ENCODE results near the gene CCDC146. TPM values are rescaled to one million over a fixed set of nuclear protein-coding genes. Genes with fewer than 3 reads are reported as not detected.
A peak's percentile ranks its signal among the peaks of the same experiment; 100 is the strongest.
"Not testable (repeated sequence)": the region's sequence is repeated elsewhere in the genome, so short reads cannot be mapped to it uniquely, and the experiment has no call there.

Gene CCDC146, protein sequence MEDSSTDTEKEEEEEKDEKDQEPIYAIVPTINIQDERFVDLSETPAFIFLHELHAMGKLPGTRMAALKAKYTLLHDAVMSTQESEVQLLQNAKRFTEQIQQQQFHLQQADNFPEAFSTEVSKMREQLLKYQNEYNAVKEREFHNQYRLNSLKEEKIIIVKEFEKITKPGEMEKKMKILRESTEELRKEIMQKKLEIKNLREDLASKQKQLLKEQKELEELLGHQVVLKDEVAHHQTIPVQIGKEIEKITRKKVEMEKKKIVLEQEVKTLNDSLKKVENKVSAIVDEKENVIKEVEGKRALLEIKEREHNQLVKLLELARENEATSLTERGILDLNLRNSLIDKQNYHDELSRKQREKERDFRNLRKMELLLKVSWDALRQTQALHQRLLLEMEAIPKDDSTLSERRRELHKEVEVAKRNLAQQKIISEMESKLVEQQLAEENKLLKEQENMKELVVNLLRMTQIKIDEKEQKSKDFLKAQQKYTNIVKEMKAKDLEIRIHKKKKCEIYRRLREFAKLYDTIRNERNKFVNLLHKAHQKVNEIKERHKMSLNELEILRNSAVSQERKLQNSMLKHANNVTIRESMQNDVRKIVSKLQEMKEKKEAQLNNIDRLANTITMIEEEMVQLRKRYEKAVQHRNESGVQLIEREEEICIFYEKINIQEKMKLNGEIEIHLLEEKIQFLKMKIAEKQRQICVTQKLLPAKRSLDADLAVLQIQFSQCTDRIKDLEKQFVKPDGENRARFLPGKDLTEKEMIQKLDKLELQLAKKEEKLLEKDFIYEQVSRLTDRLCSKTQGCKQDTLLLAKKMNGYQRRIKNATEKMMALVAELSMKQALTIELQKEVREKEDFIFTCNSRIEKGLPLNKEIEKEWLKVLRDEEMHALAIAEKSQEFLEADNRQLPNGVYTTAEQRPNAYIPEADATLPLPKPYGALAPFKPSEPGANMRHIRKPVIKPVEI
- 1 to 10 TPM; 2.6 to 7.2 (median 4.0) TPM for total RNA-seq
- long read RNA-seq: 0 reads

DNA sequence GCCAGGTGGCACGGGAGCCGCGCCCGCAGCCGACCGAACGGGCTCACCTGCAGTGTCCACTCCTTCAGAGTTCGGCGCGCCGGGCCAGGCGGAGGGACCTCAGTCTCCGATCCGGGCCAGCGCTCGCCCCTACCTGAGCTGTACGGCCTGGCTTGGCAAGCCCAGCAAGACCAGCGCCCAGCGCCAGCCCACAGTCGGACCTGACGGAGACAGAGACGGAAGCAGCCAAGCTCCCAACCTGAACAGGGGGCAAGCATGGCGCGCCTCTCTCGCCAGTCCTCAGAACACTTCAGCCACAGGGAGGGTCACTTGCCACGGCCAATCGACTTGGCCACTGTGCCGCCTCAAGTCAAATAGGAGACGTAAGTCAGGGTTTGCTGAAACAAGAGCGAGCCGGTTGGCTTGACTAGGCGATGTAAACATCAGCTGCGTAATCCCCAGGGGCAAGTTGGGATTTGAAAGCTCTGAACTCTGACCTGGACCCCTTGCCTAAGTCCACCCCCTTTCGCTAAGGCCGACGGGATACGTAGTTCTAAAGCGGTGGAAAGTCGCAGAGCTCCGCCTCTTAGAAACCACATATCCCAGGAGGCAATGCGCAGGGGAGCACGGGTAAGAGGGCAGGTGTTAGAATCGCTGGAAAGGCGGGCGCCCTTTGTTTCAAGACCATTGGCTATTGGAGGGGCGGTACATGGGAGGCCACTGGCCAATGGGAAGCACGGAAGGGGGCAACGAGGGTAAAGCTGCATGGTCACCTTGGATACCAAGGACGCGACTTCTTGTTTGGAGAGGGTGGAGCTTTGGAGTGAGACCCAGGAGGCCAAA, at the start of gene CCDC146:
CCDC146 (plus strand) TSS at position 756 of the 822 bp plus-strand sequence. CDS start 45,054 bp downstream, outside the sequence.
- ATAC-seq (peak; percentile 97 to 99 (median 98)), DNase-seq (peak; percentile 97 to 100 (median 99))
- H3K36me3 ChIP-seq; H3K9me3 ChIP-seq; H3K4me1 ChIP-seq; H3K27me3 ChIP-seq; intact Hi-C loops (cut with DNase I): not testable (repeated sequence)
- H3K4me3 ChIP-seq: peak within 1 kb of the TSS; percentile 52 to 79 (median 66)
- 0% methylated on average over 14 of the region's 50 CpGs for WGBS (ENCODE audit: insufficient coverage, low coverage, low lambda C conversion rate, missing lambda C conversion rate)
- peak within 1 kb of the TSS; percentile 61 to 89 (median 88) for H3K27ac ChIP-seq

DNA sequence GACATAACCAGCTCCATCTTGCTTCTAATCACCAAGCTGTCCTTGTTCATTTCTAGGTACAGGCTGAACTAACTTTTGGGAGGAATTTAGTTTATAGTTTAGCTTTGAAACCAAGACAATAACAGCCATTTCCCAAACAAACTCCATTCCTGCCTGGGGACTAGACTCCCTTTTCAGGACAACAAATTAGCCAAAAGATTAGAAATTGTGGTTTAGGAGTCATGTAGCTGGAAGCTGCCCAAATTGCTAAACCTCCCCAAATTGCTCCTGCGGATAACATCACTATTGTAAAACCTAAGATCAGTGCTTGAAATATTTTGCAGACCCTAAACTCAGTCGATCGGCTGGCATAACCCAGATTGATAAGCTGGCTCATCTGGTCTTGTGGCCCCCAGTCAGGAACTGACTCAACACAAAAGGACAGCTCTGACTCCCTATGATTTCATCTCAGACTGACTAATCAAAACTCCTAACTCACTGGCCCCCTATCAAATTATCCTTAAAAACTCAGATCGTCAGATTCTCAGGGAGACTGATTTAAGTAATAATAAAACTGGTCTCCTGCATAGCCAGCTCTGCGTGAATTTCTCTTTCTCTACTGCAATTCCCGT, 47.5 kb upstream of the CCDC146 start:
- H3K4me3 ChIP-seq; H3K4me1 ChIP-seq; intact Hi-C loops (cut with DNase I); H3K36me3 ChIP-seq; ATAC-seq; DNase-seq; H3K27me3 ChIP-seq; H3K9me3 ChIP-seq; H3K27ac ChIP-seq: not testable (repeated sequence)
- WGBS (ENCODE audit: insufficient coverage, low coverage, low lambda C conversion rate, missing lambda C conversion rate): no CpG with 5 or more reads among the region's 6 CpGs

DNA sequence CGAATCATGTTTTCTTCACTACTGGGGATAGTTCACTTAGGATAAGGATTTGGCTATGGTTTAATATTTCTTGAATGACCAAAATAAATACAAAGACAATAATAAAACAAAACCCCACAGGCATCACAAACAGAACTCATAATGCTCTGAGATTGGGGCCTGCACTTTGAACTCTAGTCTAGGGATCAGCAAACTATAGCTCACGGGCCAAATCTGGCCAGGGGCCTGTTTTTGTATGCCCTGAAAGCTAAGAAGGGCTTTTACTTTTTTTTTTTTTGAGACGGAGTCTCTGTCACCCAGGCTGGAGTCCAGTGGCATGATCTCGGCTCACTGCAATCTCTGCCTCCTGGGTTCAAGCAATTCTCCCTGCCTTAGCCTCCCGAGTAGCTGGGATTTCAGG, 45.4 kb upstream of the CCDC146 start:
- intact Hi-C loops (cut with DNase I); H3K27ac ChIP-seq; H3K4me3 ChIP-seq; H3K36me3 ChIP-seq; H3K4me1 ChIP-seq; H3K27me3 ChIP-seq; H3K9me3 ChIP-seq: not testable (repeated sequence)
- WGBS (ENCODE audit: insufficient coverage, low coverage, low lambda C conversion rate, missing lambda C conversion rate): 39% methylated on average over 5 of the region's 5 CpGs
- DNase-seq (peak in 2 of 3 donors; percentile 59 to 66), ATAC-seq (peak; percentile 67 to 97 (median 88))

GRCh38 chr7:77079112-77079511, 43.3 kb upstream of the CCDC146 start:
- H3K27ac ChIP-seq; H3K4me3 ChIP-seq; H3K36me3 ChIP-seq; H3K27me3 ChIP-seq; H3K4me1 ChIP-seq; H3K9me3 ChIP-seq; ATAC-seq; intact Hi-C loops (cut with DNase I); DNase-seq: not testable (repeated sequence)

DNA sequence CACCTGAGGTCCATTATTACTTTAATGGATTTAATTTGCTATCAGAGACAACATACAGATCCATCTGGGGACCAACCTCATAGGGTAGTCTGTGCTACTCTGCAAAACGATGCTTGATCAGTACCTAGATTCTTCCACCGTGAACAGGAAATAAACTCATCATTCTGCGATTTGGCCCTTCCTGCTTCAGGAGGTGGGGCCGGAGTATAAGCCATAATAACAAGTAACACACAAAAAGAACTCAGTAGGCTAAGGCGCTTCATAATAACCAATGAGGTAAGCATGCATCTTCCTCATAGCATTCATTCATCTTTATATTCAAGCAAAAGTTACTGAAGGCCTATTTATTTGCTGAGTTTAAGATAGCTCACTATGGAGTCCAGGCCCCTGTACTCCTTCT, 42.8 kb upstream of the CCDC146 start:
- H3K27ac ChIP-seq, ATAC-seq: not testable (repeated sequence)
- WGBS (ENCODE audit: insufficient coverage, low coverage, low lambda C conversion rate, missing lambda C conversion rate): 77% methylated on average over 4 of the region's 5 CpGs

GRCh38 chr7:77080236-77080635, 42.2 kb upstream of the CCDC146 start:
- H3K36me3 ChIP-seq; H3K27ac ChIP-seq; H3K4me1 ChIP-seq; H3K27me3 ChIP-seq; H3K4me3 ChIP-seq; DNase-seq; intact Hi-C loops (cut with DNase I); H3K9me3 ChIP-seq: not testable (repeated sequence)
- 47% methylated on average over 2 of the region's 2 CpGs for WGBS (ENCODE audit: insufficient coverage, low coverage, low lambda C conversion rate, missing lambda C conversion rate)
- peak; percentile 60 to 81 (median 75) for ATAC-seq

More for the DNA sequence above, 42.8 kb upstream of the CCDC146 start:
- DNase-seq; H3K36me3 ChIP-seq; H3K27me3 ChIP-seq; H3K4me1 ChIP-seq; intact Hi-C loops (cut with DNase I); H3K4me3 ChIP-seq; H3K9me3 ChIP-seq: not testable (repeated sequence)

- DNase-seq; ATAC-seq; H3K36me3 ChIP-seq; H3K27me3 ChIP-seq; H3K9me3 ChIP-seq; H3K27ac ChIP-seq; H3K4me1 ChIP-seq; intact Hi-C loops (cut with DNase I); H3K4me3 ChIP-seq: not testable (repeated sequence)
- WGBS (ENCODE audit: insufficient coverage, low coverage, low lambda C conversion rate, missing lambda C conversion rate): 92% methylated on average over 1 of the region's 1 CpG
These were observed 40.2 kb upstream of the CCDC146 start for GRCh38 chr7:77082192-77082591.

DNA sequence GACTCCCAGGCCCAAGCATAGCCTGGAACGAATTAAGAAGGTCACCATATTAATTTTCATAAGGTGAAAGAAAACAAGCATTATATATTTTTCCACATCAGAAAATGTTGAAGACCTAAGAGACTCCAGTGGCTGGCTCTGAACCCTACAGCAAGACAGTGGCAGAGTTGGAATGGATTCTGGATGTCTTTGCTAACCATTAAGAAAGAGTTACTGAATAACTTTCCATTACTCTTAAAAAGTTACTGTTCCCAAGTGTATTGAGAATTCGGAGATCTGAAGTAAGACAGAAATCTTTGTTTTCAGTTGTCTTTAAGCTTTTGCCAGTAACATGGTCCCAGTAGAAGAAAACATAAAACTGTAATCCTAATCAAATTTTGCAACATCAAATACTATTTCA, 30.1 kb upstream of the CCDC146 start:
- DNase-seq, ATAC-seq: not testable (repeated sequence)

GRCh38 chr7:77100501-77100900, 21.9 kb upstream of the CCDC146 start:
- H3K36me3 ChIP-seq; H3K4me1 ChIP-seq; H3K27me3 ChIP-seq; H3K27ac ChIP-seq; H3K9me3 ChIP-seq; DNase-seq; ATAC-seq; H3K4me3 ChIP-seq; intact Hi-C loops (cut with DNase I): not testable (repeated sequence)
- 93% methylated on average over 3 of the region's 3 CpGs for WGBS (ENCODE audit: insufficient coverage, low coverage, low lambda C conversion rate, missing lambda C conversion rate)

More for the DNA sequence above, 30.1 kb upstream of the CCDC146 start:
- H3K27me3 ChIP-seq; H3K4me3 ChIP-seq; H3K9me3 ChIP-seq; H3K4me1 ChIP-seq; intact Hi-C loops (cut with DNase I); H3K36me3 ChIP-seq; H3K27ac ChIP-seq: not testable (repeated sequence)
- WGBS (ENCODE audit: insufficient coverage, low coverage, low lambda C conversion rate, missing lambda C conversion rate): 76% methylated on average over 2 of the region's 2 CpGs

GRCh38 chr7:77101187-77101586, 21.2 kb upstream of the CCDC146 start:
- WGBS (ENCODE audit: insufficient coverage, low coverage, low lambda C conversion rate, missing lambda C conversion rate): 53% methylated on average over 1 of the region's 1 CpG
- H3K36me3 ChIP-seq; H3K4me1 ChIP-seq; H3K9me3 ChIP-seq; DNase-seq; H3K27me3 ChIP-seq; H3K27ac ChIP-seq; ATAC-seq; H3K4me3 ChIP-seq; intact Hi-C loops (cut with DNase I): not testable (repeated sequence)

Measured in right lobe of liver (tissue), 6 donors.